ENCODE measurements around the gene USP40. TPM values are rescaled to one million over a fixed set of nuclear protein-coding genes. Genes with fewer than 3 reads are reported as not detected.
"Not testable (repeated sequence)": the region's sequence is repeated elsewhere in the genome, so short reads cannot be mapped to it uniquely, and the experiment has no call there.

USP40 gene
- total RNA-seq, 3 donors from 2014 or later = 29.2 to 53.4 (median 35.2) TPM

- no peak overlapping the region for H3K27ac ChIP-seq
- intact Hi-C loops (cut with DNase I; ENCODE audit: low total_unique reads) = no loop called here
- H3K27me3 ChIP-seq = no peaks in the 10 kb centered on the region
- TF ChIP-seq CTCF (IDR thresholded peaks at IDR 0.05) (no peak), POLR2AphosphoS5 (IDR thresholded peaks at IDR 0.05) (no peak), POLR2A (IDR thresholded peaks at IDR 0.05) (no peak)
- H3K4me1 ChIP-seq = no peaks in the 10 kb centered on the region
- no peaks in the 10 kb centered on the region for H3K36me3 ChIP-seq
- no peak overlapping the region for H3K4me3 ChIP-seq
- no peak for DNase-seq (ENCODE audit: low spot score in 2 of 2)
- no peaks in the 10 kb centered on the region for H3K9me3 ChIP-seq
Measured at GRCh38 chr2:233593201-233593600, 26.6 kb upstream of the USP40 start.

GRCh38 chr2:233592706-233593105, 26.1 kb upstream of the USP40 start:
- H3K4me1 ChIP-seq; H3K27me3 ChIP-seq; H3K4me3 ChIP-seq; H3K9me3 ChIP-seq; H3K36me3 ChIP-seq; H3K27ac ChIP-seq; intact Hi-C loops (cut with DNase I; ENCODE audit: low total_unique reads); DNase-seq (ENCODE audit: low spot score in 2 of 2): not testable (repeated sequence)

GRCh38 chr2:233588400-233588799, 21.8 kb upstream of the USP40 start:
- no peak for TF ChIP-seq CTCF (IDR thresholded peaks at IDR 0.05)
- TF ChIP-seq POLR2AphosphoS5 (IDR thresholded peaks at IDR 0.05) = no peak
- no peak for TF ChIP-seq POLR2A (IDR thresholded peaks at IDR 0.05)
- H3K27me3 ChIP-seq = no peaks in the 10 kb centered on the region
- H3K9me3 ChIP-seq = no peaks in the 10 kb centered on the region
- H3K4me1 ChIP-seq = no peaks in the 10 kb centered on the region
- DNase-seq (ENCODE audit: low spot score in 2 of 2) = no peak
- H3K4me3 ChIP-seq = no peak overlapping the region
- intact Hi-C loops (cut with DNase I; ENCODE audit: low total_unique reads) = no loop called here
- no peaks in the 10 kb centered on the region for H3K36me3 ChIP-seq
- no peak overlapping the region for H3K27ac ChIP-seq

- intact Hi-C loops (cut with DNase I; ENCODE audit: low total_unique reads) = no loop called here
- Histone ChIP-seq H3K4me3 (no peak overlapping the region), H3K27ac (no peak overlapping the region), H3K27me3 (no peaks in the 10 kb centered on the region), H3K36me3 (no peaks in the 10 kb centered on the region), H3K9me3 (no peaks in the 10 kb centered on the region), H3K4me1 (no peaks in the 10 kb centered on the region)
- no peak for DNase-seq (ENCODE audit: low spot score in 2 of 2)
- TF ChIP-seq CTCF (IDR thresholded peaks at IDR 0.05) = no peak
- no peak for TF ChIP-seq POLR2AphosphoS5 (IDR thresholded peaks at IDR 0.05)
- no peak for TF ChIP-seq POLR2A (IDR thresholded peaks at IDR 0.05)
Measured at GRCh38 chr2:233584210-233584609, 17.6 kb upstream of the USP40 start.

GRCh38 chr2:233583217-233583965, 16.8 kb upstream of the USP40 start:
- H3K4me1 ChIP-seq; H3K4me3 ChIP-seq; DNase-seq (ENCODE audit: low spot score in 2 of 2); H3K27me3 ChIP-seq; H3K36me3 ChIP-seq; H3K27ac ChIP-seq; H3K9me3 ChIP-seq; intact Hi-C loops (cut with DNase I; ENCODE audit: low total_unique reads): not testable (repeated sequence)

GRCh38 chr2:233577341-233577740, 10.8 kb upstream of the USP40 start:
- H3K9me3 ChIP-seq; H3K4me1 ChIP-seq; intact Hi-C loops (cut with DNase I; ENCODE audit: low total_unique reads); H3K36me3 ChIP-seq; DNase-seq (ENCODE audit: low spot score in 2 of 2); H3K27me3 ChIP-seq; H3K27ac ChIP-seq; H3K4me3 ChIP-seq: not testable (repeated sequence)

- no peak for TF ChIP-seq CTCF (IDR thresholded peaks at IDR 0.05)
- no peak for TF ChIP-seq POLR2A (IDR thresholded peaks at IDR 0.05)
- TF ChIP-seq POLR2AphosphoS5 (IDR thresholded peaks at IDR 0.05) = no peak
- Histone ChIP-seq H3K36me3 (no peaks in the 10 kb centered on the region), H3K9me3 (no peaks in the 10 kb centered on the region), H3K27me3 (no peaks in the 10 kb centered on the region), H3K4me3 (no peak overlapping the region), H3K4me1 (no peaks in the 10 kb centered on the region), H3K27ac (no peak overlapping the region)
- DNase-seq (ENCODE audit: low spot score in 2 of 2) = no peak
- intact Hi-C loops (cut with DNase I; ENCODE audit: low total_unique reads) = no loop called here
Measured at GRCh38 chr2:233572468-233572867, 5.9 kb upstream of the USP40 start.
